OCI-LY3 (cell line): ENCODE measurements around the gene DNMT3A.
A peak's percentile ranks its signal among the peaks of the same experiment; 100 is the strongest.

Experiments used
- H2AFZ ChIP-seq: fragments of 200-600, 300-600 bp; shearing (Covaris generic); 2 replicates; pipeline ENCODE4 v1.6.0; 2014; ENCODE audit warnings: antibody characterized with exemption, low read depth, low read length
- H3K27ac ChIP-seq: fragments of 200-600, 300-600 bp; sonication (generic); 2 replicates; pipeline ENCODE4 v1.5.1; 2014; ENCODE audit warnings: mild to moderate bottlenecking, low read length, moderate library complexity, mixed read lengths
- H3K27me3 ChIP-seq: fragments of 200-600, 300-600 bp; sonication (generic); 2 replicates; pipeline ENCODE4 v1.6.1; 2014; ENCODE audit warnings: low read depth, low read length, mixed read lengths
- H3K36me3 ChIP-seq: fragments of 200-600, 300-600 bp; sonication (generic); replicated peaks from 2 replicates; pipeline ENCODE3; 2014; ENCODE audit warnings: low read depth, low read length, mixed read lengths
- H3K4me1 ChIP-seq: fragments of 300-600, 200-600 bp; sonication (generic); 2 replicates; pipeline ENCODE4 v1.6.1; 2014; ENCODE audit warnings: low read length, mixed read lengths
- H3K4me2 ChIP-seq: fragments of 200-600, 300-600 bp; sonication (generic); 2 replicates; pipeline ENCODE4 v1.6.1; 2014; ENCODE audit warnings: low read length, mixed read lengths
- H3K4me3 ChIP-seq: fragments of 300-600, 200-600 bp; sonication (generic); 2 replicates; pipeline ENCODE4 v1.5.1; 2014; ENCODE audit warnings: antibody characterized with exemption, mild to moderate bottlenecking, low read length, moderate library complexity
- H3K79me2 ChIP-seq: fragments of 300-600, 200-600 bp; shearing (Covaris generic); 2 replicates; pipeline ENCODE4 v1.6.1; 2014; ENCODE audit warnings: mild to moderate bottlenecking, low read length, mixed read lengths
- H3K9ac ChIP-seq: fragments of 300-600, 200-600 bp; shearing (Covaris generic); 2 replicates; pipeline ENCODE4 v1.6.0; 2014; ENCODE audit warnings: mild to moderate bottlenecking, low read length, moderate library complexity
- H3K9me3 ChIP-seq: fragments of 200-600, 300-600 bp; shearing (Covaris generic); 2 replicates; pipeline ENCODE4 v1.6.1; 2014; ENCODE audit warnings: low read length, mixed read lengths; ENCODE audit not compliant: insufficient read depth
- H4K20me1 ChIP-seq: fragments of 200-600, 300-600 bp; sonication (generic); 2 replicates; pipeline ENCODE4 v1.6.1; 2016; ENCODE audit warnings: low read length, mixed read lengths; ENCODE audit not compliant: insufficient read depth
- EZH2phosphoT487 ChIP-seq: fragments of 200-600 bp; shearing (Covaris generic); IDR thresholded peaks from 2 replicates; pipeline ENCODE4 v1.6.1; 2018; ENCODE audit warnings: antibody characterized with exemption, mixed run types, low read depth
- TF ChIP-seq, protein P1 (sequence below): fragments of 200-600, 300-600 bp; sonication (generic); IDR thresholded peaks from 2 replicates; pipeline ENCODE4 v1.5.1; 2014; ENCODE audit warnings: antibody characterized with exemption, low read length, low read depth

Gene DNMT3A

DNA sequence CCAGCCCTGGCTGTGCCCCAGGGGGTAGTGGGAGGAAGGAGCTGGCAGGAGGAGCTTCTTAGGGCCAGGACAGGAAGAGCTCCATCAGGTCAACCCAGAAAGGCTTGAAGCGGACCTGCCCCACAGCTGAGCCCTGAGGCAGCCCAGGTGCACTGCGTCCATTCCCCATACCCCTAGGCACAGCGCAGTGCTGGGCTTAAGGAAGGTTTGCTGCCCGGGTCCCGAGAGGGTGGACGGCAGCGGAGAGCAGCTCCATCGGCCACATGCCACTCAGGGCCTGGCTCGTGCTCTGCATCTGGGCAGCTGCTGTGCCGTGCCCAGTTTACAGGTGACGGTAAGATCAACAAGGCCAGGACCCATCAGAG lies 26.4 kb downstream of the DNMT3A start:
- H3K4me3 ChIP-seq = no peak overlapping the region
- TF ChIP-seq, protein P1, sequence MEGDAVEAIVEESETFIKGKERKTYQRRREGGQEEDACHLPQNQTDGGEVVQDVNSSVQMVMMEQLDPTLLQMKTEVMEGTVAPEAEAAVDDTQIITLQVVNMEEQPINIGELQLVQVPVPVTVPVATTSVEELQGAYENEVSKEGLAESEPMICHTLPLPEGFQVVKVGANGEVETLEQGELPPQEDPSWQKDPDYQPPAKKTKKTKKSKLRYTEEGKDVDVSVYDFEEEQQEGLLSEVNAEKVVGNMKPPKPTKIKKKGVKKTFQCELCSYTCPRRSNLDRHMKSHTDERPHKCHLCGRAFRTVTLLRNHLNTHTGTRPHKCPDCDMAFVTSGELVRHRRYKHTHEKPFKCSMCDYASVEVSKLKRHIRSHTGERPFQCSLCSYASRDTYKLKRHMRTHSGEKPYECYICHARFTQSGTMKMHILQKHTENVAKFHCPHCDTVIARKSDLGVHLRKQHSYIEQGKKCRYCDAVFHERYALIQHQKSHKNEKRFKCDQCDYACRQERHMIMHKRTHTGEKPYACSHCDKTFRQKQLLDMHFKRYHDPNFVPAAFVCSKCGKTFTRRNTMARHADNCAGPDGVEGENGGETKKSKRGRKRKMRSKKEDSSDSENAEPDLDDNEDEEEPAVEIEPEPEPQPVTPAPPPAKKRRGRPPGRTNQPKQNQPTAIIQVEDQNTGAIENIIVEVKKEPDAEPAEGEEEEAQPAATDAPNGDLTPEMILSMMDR = no peak
- H3K9ac ChIP-seq = no peak overlapping the region
- H3K36me3 ChIP-seq = peaks cover 7% of the 10 kb centered on the region
- no peak overlapping the region for H3K27ac ChIP-seq
- H3K9me3 ChIP-seq = no peaks in the 10 kb centered on the region
- peaks cover 27% of the 10 kb centered on the region for H3K4me1 ChIP-seq
- no peak overlapping the region for H3K4me2 ChIP-seq
- peaks cover 16% of the 10 kb centered on the region for H4K20me1 ChIP-seq
- H2AFZ ChIP-seq = no peak overlapping the region
- peaks cover 21% of the 10 kb centered on the region for H3K27me3 ChIP-seq
- H3K79me2 ChIP-seq = no peaks in the 10 kb centered on the region

DNA sequence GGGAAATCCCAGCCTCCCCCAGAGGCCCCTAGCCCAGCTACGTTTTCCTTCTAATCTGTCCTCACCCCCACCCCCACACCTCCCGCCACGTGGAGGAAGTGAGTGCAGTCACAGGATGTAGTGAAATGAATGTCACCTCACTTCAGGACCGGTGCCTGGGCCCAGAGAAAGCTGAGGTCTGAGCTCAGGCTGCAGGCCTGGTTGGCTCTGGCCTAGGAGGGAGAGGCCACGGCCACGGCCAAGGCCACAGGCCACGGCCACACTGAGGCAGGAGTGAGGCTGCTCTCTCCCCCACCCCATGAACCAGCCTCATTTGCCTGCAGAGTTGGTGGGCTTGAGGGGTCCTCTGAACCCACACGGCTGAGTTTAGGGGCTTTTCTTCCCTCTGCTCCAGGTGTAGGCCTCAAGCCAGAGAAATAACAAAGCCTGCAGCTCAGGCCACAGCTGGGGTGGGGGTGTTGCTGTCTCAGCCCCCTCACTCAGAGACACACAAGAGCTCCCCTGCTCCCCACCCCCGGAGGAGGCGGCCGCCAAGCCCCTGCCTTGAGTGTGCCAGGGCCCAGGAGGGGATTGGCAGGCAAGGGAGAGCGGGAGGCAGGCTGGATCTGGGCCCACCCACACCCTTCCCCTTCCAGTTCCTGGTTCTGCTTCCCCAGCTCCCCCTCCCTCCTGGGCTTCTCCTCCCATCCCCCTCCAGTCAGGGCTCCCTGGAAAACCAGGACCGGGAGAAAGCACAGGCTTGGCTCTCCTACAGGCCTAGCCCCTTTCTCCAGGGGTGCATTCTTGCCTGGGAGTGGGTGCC lies 27.0 kb downstream of the DNMT3A start:
- H3K36me3 ChIP-seq = peaks cover 7% of the 10 kb centered on the region
- H3K27ac ChIP-seq = peak overlapping the region; percentile 50
- H3K9me3 ChIP-seq = no peaks in the 10 kb centered on the region
- peak overlapping the region; percentile 20; the same call in 1 of the 2 replicates for H3K4me3 ChIP-seq
- no peaks in the 10 kb centered on the region for H3K79me2 ChIP-seq
- no peak for TF ChIP-seq EZH2phosphoT487
- TF ChIP-seq, protein P1 = no peak
- H3K4me2 ChIP-seq = peak overlapping the region; percentile 58
- peaks cover 18% of the 10 kb centered on the region for H3K27me3 ChIP-seq
- H3K4me1 ChIP-seq = peaks cover 22% of the 10 kb centered on the region
- no peak overlapping the region; the same call in 1 of the 2 replicates for H2AFZ ChIP-seq
- H3K9ac ChIP-seq = peak overlapping the region; percentile 39; the same call in 1 of the 2 replicates
- H4K20me1 ChIP-seq = peaks cover 10% of the 10 kb centered on the region

DNA sequence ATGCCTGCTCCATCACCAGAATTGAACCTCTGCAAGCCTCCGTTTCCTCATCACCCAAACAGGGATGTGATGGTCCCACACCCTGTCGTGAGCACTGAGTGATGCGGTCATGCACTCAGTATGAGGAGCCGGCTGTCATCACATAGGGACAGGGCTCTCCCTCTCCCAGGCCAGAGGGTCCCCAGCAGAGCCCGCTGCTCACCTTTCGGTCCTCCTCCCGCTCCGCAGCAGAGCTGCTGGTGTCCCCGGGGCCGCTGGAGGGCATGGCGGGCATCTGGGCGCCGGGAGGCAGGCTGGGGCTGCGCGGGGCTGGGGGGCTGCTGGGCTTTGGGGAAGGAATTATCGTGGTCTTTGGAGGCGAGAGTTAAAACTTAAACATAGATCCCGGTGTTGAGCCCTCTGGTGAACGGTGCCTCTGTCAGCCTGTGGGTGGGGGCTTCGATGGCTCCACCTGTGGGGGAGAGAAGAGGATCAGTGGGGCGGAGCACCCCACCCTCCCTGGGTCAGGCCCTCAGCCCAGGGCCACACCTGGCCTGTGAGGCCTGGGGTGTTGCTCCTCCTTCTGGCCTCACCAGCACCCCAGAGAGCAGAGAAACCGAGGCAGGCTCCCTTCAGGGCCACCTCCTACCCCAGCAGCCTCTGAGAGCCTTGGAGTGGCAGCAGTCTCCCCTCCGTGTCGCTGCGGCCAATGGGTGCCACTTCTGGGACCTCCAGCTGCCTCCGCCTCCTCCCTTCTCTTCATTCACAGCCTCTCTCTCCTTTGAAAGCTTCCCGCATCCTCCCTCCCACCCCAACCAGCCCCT lies 27.8 kb downstream of the DNMT3A start:
- Histone ChIP-seq H3K4me3 (peak overlapping the region; percentile 20; the same call in 1 of the 2 replicates), H3K4me1 (peaks cover 22% of the 10 kb centered on the region), H3K36me3 (peaks cover 7% of the 10 kb centered on the region), H3K79me2 (no peaks in the 10 kb centered on the region), H2AFZ (no peak overlapping the region), H3K9me3 (no peaks in the 10 kb centered on the region), H4K20me1 (peaks cover 9% of the 10 kb centered on the region; the same call in 1 of the 2 replicates), H3K27me3 (peaks cover 14% of the 10 kb centered on the region), H3K9ac (peak overlapping the region; percentile 39; the same call in 1 of the 2 replicates), H3K4me2 (peak overlapping the region; percentile 58), H3K27ac (peak overlapping the region; percentile 50)
- no peak for TF ChIP-seq EZH2phosphoT487
- TF ChIP-seq, protein P1 = no peak
